HepG2 (cell line): ENCODE results near the gene DHRS13. TPM values are rescaled to one million over a fixed set of nuclear protein-coding genes. Genes with fewer than 3 reads are reported as not detected.

Source experiments
- ATF1 ChIP-seq: IDR thresholded peaks from 2 replicates; pipeline ENCODE4 v1.6.1; 2016; ENCODE audit warnings: mild to moderate bottlenecking, control low read depth
- BRD4 ChIP-seq: sonication (generic); formaldehyde crosslinking; IDR thresholded peaks from 2 replicates; pipeline ENCODE4 v1.4.0; 2020; ENCODE audit warnings: missing genetic modification reagents
- FOXK2 ChIP-seq: fragments of 450-650 bp; IDR thresholded peaks from 2 replicates; pipeline ENCODE4 v1.6.1; 2016
- GRHL1 ChIP-seq: sonication (generic); formaldehyde crosslinking; conservative IDR thresholded peaks from 2 replicates; pipeline ENCODE4 v1.8.0; 2022; ENCODE audit warnings: missing genetic modification reagents
- MXI1 ChIP-seq: IDR thresholded peaks from 3 replicates; pipeline ENCODE4 v1.6.1; 2012; ENCODE audit warnings: low read depth, low read length, inconsistent platforms, borderline replicate concordance
- NCOR1 ChIP-seq: fragments of 200-600 bp; sonication (generic); IDR thresholded peaks from 2 replicates; pipeline ENCODE4 v1.7.0; 2017; ENCODE audit warnings: antibody characterized with exemption, low read length, borderline replicate concordance
- NFE2 ChIP-seq: sonication (generic); formaldehyde crosslinking; IDR thresholded peaks from 2 replicates; pipeline ENCODE4 v1.4.0; 2020; ENCODE audit warnings: missing genetic modification reagents
- SUZ12 ChIP-seq: fragments of 150-350 bp; IDR thresholded peaks from 2 replicates; pipeline ENCODE4 v1.6.1; 2014; ENCODE audit warnings: low read depth, low read length
- TEAD3 ChIP-seq: optimal IDR thresholded peaks from 2 replicates; pipeline ENCODE3; 2016; ENCODE audit warnings: borderline replicate concordance
- TFDP2 ChIP-seq: sonication (generic); formaldehyde crosslinking; IDR thresholded peaks from 2 replicates; pipeline ENCODE4 v1.4.0; 2020; ENCODE audit warnings: missing genetic modification reagents
- ZBTB26 ChIP-seq: IDR thresholded peaks from 2 replicates; pipeline ENCODE4 v1.6.1; 2016; ENCODE audit warnings: missing compliant biosample characterization, missing genetic modification reagents, borderline replicate concordance
- ZBTB46 ChIP-seq: sonication (generic); formaldehyde crosslinking; IDR thresholded peaks from 2 replicates; pipeline ENCODE4 v1.4.0; 2020; ENCODE audit warnings: mild to moderate bottlenecking, missing genetic modification reagents, borderline replicate concordance
- ZEB1 ChIP-seq: IDR thresholded peaks from 2 replicates; pipeline ENCODE4 v1.6.1; 2012; ENCODE audit warnings: mild to moderate bottlenecking, low read depth, inconsistent platforms; ENCODE audit not compliant: insufficient replicate concordance
- ZNF766 ChIP-seq: sonication (generic); formaldehyde crosslinking; IDR thresholded peaks from 2 replicates; pipeline ENCODE4 v1.5.0; 2020; ENCODE audit warnings: missing genetic modification reagents, borderline replicate concordance
- polyA plus RNA-seq, 8 experiments: library from polyadenylated mRNA; depleted of rRNA in 3 of 8; stranded (reverse) in 7 of 8; unstranded in 1 of 8; fragments of >200 nt; fragmentation: Illumina TruSeq in 4 of 8; extraction: Trizol in 4 of 8; gene quantifications; 2 replicates each; pipeline versions ENCODE4 v1.2.1 to v1.2.3, GENCODE V29; 2011 to 2016; ENCODE audit warnings: low read depth in 4 of 8, missing spikeins in 1 of 8, mixed read lengths in 1 of 8; ENCODE audit not compliant: insufficient read depth in 1 of 8
- total RNA-seq, 5 experiments: library from RNA; depleted of rRNA; stranded (reverse); fragments of >200 nt; fragmentation: Illumina TruSeq; extraction: Trizol; gene quantifications; 2 replicates each; pipeline ENCODE4 v1.2.3, GENCODE V29; 2016; ENCODE audit warnings: low read depth in 1 of 5
- TF ChIP-seq, protein P1 (sequence below): sonication (generic); formaldehyde crosslinking; IDR thresholded peaks from 2 replicates; pipeline ENCODE4 v1.4.0; 2020; ENCODE audit warnings: missing genetic modification reagents
- TF ChIP-seq, protein P2 (sequence below): IDR thresholded peaks from 2 replicates; pipeline ENCODE4 v1.6.1; 2018; ENCODE audit warnings: missing genetic modification reagents, mild to moderate bottlenecking, missing compliant biosample characterization

The DHRS13 gene
- total and polyA plus RNA-seq, 2 of the 13 experiments (the other 11 are each of a cell fraction or from before 2014, with no cell fraction given): 11.8 to 12.6 TPM

DNA sequence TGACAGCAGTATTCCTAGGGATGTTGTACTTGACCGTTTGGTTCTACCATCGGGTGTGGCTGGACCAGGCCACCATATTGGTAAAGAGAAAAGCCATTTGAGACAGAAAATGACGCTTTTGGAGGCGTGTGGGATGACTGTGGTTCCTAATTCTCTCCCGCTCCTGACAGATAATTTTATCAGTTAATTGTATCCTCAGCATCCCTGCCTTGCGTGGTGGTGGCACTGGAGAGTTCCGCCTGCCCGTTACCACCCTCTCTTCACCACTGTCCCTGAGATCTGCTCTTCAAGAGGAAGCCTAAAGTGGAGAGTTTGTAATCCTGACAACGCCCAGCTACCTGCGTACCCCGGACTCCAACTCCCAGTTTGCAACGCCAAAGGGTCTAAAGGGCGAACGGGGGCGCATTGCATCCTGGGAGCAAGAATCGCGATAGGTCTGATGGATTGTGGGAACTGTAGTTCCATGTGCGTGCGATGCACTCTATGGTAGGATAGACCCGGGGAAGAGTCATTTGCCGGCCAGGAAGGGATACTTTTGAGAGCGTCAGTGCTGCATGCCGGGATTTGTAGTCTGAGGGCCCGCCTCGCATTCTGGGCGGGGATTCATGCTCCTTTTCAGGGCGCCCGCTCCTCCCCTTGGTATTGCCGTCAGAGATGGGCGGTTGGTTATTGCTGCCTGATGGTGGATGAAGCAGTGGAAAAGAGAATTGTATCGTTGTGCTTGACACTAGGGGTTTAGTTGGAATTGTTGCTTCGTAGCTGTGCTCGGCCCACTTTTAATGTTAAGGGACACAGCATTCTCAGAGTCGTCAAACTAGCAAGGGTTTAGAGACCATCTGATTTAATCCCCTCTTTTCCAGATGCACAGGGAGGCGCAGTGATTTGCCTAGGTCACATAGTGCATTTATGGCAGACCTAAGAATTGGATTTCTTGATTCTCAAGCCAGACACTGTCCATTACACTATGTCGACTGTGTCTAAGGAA is 49.4 kb upstream of the DHRS13 start (continued):
- TF ChIP-seq, protein P1, sequence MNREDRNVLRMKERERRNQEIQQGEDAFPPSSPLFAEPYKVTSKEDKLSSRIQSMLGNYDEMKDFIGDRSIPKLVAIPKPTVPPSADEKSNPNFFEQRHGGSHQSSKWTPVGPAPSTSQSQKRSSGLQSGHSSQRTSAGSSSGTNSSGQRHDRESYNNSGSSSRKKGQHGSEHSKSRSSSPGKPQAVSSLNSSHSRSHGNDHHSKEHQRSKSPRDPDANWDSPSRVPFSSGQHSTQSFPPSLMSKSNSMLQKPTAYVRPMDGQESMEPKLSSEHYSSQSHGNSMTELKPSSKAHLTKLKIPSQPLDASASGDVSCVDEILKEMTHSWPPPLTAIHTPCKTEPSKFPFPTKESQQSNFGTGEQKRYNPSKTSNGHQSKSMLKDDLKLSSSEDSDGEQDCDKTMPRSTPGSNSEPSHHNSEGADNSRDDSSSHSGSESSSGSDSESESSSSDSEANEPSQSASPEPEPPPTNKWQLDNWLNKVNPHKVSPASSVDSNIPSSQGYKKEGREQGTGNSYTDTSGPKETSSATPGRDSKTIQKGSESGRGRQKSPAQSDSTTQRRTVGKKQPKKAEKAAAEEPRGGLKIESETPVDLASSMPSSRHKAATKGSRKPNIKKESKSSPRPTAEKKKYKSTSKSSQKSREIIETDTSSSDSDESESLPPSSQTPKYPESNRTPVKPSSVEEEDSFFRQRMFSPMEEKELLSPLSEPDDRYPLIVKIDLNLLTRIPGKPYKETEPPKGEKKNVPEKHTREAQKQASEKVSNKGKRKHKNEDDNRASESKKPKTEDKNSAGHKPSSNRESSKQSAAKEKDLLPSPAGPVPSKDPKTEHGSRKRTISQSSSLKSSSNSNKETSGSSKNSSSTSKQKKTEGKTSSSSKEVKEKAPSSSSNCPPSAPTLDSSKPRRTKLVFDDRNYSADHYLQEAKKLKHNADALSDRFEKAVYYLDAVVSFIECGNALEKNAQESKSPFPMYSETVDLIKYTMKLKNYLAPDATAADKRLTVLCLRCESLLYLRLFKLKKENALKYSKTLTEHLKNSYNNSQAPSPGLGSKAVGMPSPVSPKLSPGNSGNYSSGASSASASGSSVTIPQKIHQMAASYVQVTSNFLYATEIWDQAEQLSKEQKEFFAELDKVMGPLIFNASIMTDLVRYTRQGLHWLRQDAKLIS (CRISPR knock-in tag): no peak
- TF ChIP-seq SUZ12 (peak; percentile 98), TFDP2 (CRISPR knock-in tag) (peak; percentile 63), ZEB1 (peak; percentile 81), NFE2 (no peak), TEAD3 (peak; percentile 61), ZBTB46 (CRISPR knock-in tag) (no peak), MXI1 (peak; percentile 95; the same call in 1 of the 3 replicates), ZBTB26 (CRISPR knock-in tag) (no peak), BRD4 (CRISPR knock-in tag) (no peak; the same call in 1 of the 2 replicates), ZNF766 (CRISPR knock-in tag) (no peak; the same call in 1 of the 2 replicates), ATF1 (CRISPR knock-in tag) (peak; percentile 91), GRHL1 (CRISPR knock-in tag) (no peak), FOXK2 (no peak; the same call in 1 of the 2 replicates), NCOR1 (peak; percentile 82)
- TF ChIP-seq, protein P2, sequence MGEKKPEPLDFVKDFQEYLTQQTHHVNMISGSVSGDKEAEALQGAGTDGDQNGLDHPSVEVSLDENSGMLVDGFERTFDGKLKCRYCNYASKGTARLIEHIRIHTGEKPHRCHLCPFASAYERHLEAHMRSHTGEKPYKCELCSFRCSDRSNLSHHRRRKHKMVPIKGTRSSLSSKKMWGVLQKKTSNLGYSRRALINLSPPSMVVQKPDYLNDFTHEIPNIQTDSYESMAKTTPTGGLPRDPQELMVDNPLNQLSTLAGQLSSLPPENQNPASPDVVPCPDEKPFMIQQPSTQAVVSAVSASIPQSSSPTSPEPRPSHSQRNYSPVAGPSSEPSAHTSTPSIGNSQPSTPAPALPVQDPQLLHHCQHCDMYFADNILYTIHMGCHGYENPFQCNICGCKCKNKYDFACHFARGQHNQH (CRISPR knock-in tag): peak; percentile 52; the same call in 1 of the 2 replicates
